H1 (cell line): ENCODE measurements around the gene ADGRL4. TPM values are rescaled to one million over a fixed set of nuclear protein-coding genes. Genes with fewer than 3 reads are reported as not detected.

Experiments
- CTCF ChIA-PET: fragments of 300-600 bp; sonication (Branson Sonifier 250); formaldehyde crosslinking; loops from one replicate; lab custom pipeline; 2021; ENCODE audit not compliant: partially characterized antibody; lab: Charles Lee
- POLR2A ChIA-PET: fragments of 300-600 bp; sonication (Branson Sonifier 250); formaldehyde crosslinking; loops from one replicate; lab custom pipeline; 2021; ENCODE audit warnings: inconsistent platforms; ENCODE audit not compliant: partially characterized antibody; lab: Charles Lee
- DNase-seq, 2 experiments: peaks; one replicate each; pipeline versions ENCODE4 v3.0.0 to v3.0.0-alpha.2; 2010 to 2022; ENCODE audit warnings: low spot score in 2 of 2, low read depth in 1 of 2, mixed read lengths in 1 of 2
- FAIRE-seq: peaks from 2 replicates; lab custom pipeline; 2011; peaks lifted over from hg19 to GRCh38; lab: Jason Lieb, UNC
- H2AFZ ChIP-seq: 2 replicates; pipeline ENCODE4 v1.8.1; 2012; ENCODE audit warnings: low read length, inconsistent platforms
- H2AK5ac ChIP-seq: 2 replicates; pipeline ENCODE4 v1.6.1; 2013; ENCODE audit warnings: low read depth, low read length
- H2BK120ac ChIP-seq: replicated peaks from 2 replicates; pipeline ENCODE3; 2013; ENCODE audit warnings: low read depth, low read length, inconsistent platforms
- H2BK12ac ChIP-seq: 2 replicates; pipeline ENCODE4 v1.6.1; 2013; ENCODE audit warnings: low read depth, low read length
- H2BK15ac ChIP-seq: 2 replicates; pipeline ENCODE4 v1.6.1; 2013; ENCODE audit warnings: low read length
- H2BK20ac ChIP-seq: 2 replicates; pipeline ENCODE4 v1.6.1; 2013; ENCODE audit warnings: low read length
- H2BK5ac ChIP-seq: 2 replicates; pipeline ENCODE4 v1.6.1; 2013; ENCODE audit warnings: low read depth, low read length
- H3K14ac ChIP-seq: 2 replicates; pipeline ENCODE4 v1.6.1; 2013; ENCODE audit warnings: inconsistent platforms; ENCODE audit not compliant: insufficient read length
- H3K18ac ChIP-seq: 2 replicates; pipeline ENCODE4 v1.6.1; 2013; ENCODE audit warnings: low read length; ENCODE audit errors: extremely low read depth
- H3K23ac ChIP-seq: 2 replicates; pipeline ENCODE4 v1.6.1; 2013; ENCODE audit warnings: inconsistent platforms; ENCODE audit not compliant: insufficient read length
- H3K23me2 ChIP-seq: 2 replicates; pipeline ENCODE4 v1.6.1; 2013; ENCODE audit warnings: low read depth, low read length
- H3K27ac ChIP-seq: 2 replicates; pipeline ENCODE4 v1.6.1; 2011; ENCODE audit warnings: low read depth, low read length, inconsistent platforms
- H3K27me3 ChIP-seq, 4 experiments: replicated peaks in 1 of 4; 1 replicate in 1 of 4; 2 replicates in 3 of 4; pipeline versions ENCODE4 v1.6.1 to v1.8.1; 2011 to 2013; ENCODE audit warnings: low read length in 3 of 4, mild to moderate bottlenecking in 3 of 4, inconsistent platforms in 2 of 4, mixed read lengths in 2 of 4, moderate library complexity in 1 of 4; ENCODE audit not compliant: control insufficient read depth in 3 of 4, insufficient read depth in 3 of 4; ENCODE audit errors: extremely low read depth in 1 of 4
- H3K36me3 ChIP-seq, 4 experiments: 2 replicates each; pipeline versions ENCODE4 v1.6.1 to v1.8.1; 2011 to 2013; ENCODE audit warnings: mild to moderate bottlenecking in 4 of 4, low read length in 3 of 4, moderate library complexity in 2 of 4, control low read depth in 1 of 4, inconsistent platforms in 1 of 4; ENCODE audit not compliant: insufficient read depth in 4 of 4, control insufficient read depth in 2 of 4
- H3K4ac ChIP-seq: replicated peaks from 2 replicates; pipeline ENCODE3; 2013; ENCODE audit warnings: low read length, low read depth, mixed read lengths, inconsistent platforms; ENCODE audit not compliant: insufficient read length
- H3K4me1 ChIP-seq, 4 experiments: replicated peaks in 1 of 4; 1 replicate in 1 of 4; 2 replicates in 3 of 4; pipeline versions ENCODE4 v1.6.1 to v1.8.1; 2011 to 2013; ENCODE audit warnings: low read length in 3 of 4, inconsistent platforms in 2 of 4, mixed read lengths in 1 of 4; ENCODE audit not compliant: insufficient read depth in 4 of 4, control insufficient read depth in 3 of 4
- H3K4me2 ChIP-seq, 2 experiments: 2 replicates each; pipeline versions ENCODE4 v1.6.1 to v1.8.1; 2011 to 2013; ENCODE audit warnings: low read depth in 2 of 2, low read length in 2 of 2, control low read depth in 1 of 2, inconsistent platforms in 1 of 2, mild to moderate bottlenecking in 1 of 2; ENCODE audit not compliant: insufficient read depth in 1 of 2
- H3K4me3 ChIP-seq, 4 experiments: fragments of 200-600, 300-600 bp in 1 of 4; sonication (generic), shearing (Covaris generic), sonication (Bioruptor Twin) in 1 of 4; 2 replicates each; pipeline versions ENCODE4 v1.5.1 to v1.8.1; 2011 to 2016; ENCODE audit warnings: low read length in 4 of 4, low read depth in 3 of 4, control low read depth in 2 of 4, inconsistent platforms in 2 of 4, mild to moderate bottlenecking in 2 of 4, mixed read lengths in 1 of 4, moderate library complexity in 1 of 4; ENCODE audit not compliant: insufficient read depth in 2 of 4; ENCODE audit errors: extremely low read depth in 1 of 4
- H3K56ac ChIP-seq: replicated peaks from 2 replicates; pipeline ENCODE3; 2013; ENCODE audit warnings: low read depth, mild to moderate bottlenecking, mixed read lengths, low read length, inconsistent platforms; ENCODE audit not compliant: insufficient read length
- H3K79me1 ChIP-seq: 2 replicates; pipeline ENCODE4 v1.6.1; 2013; ENCODE audit warnings: low read depth, low read length, control low read depth
- H3K79me2 ChIP-seq, 2 experiments: 2 replicates each; pipeline versions ENCODE4 v1.6.1 to v1.8.1; 2012 to 2013; ENCODE audit warnings: low read length in 2 of 2, mild to moderate bottlenecking in 2 of 2, inconsistent platforms in 1 of 2; ENCODE audit not compliant: insufficient read depth in 2 of 2, control insufficient read depth in 1 of 2
- H3K9ac ChIP-seq, 4 experiments: replicated peaks in 1 of 4; 1 replicate in 1 of 4; 2 replicates in 3 of 4; pipeline versions ENCODE4 v1.6.1 to v1.8.1; 2011 to 2013; ENCODE audit warnings: low read depth in 3 of 4, low read length in 3 of 4, control low read depth in 2 of 4, mild to moderate bottlenecking in 2 of 4, moderate library complexity in 2 of 4, inconsistent platforms in 1 of 4; ENCODE audit errors: extremely low read depth in 1 of 4
- H3K9me3 ChIP-seq, 2 experiments: 2 replicates each; pipeline versions ENCODE4 v1.6.1 to v1.8.1; 2012 to 2013; ENCODE audit warnings: mild to moderate bottlenecking in 2 of 2, moderate library complexity in 2 of 2, control low read depth in 1 of 2, inconsistent platforms in 1 of 2, low read depth in 1 of 2, low read length in 1 of 2, mixed read lengths in 1 of 2; ENCODE audit not compliant: insufficient read depth in 2 of 2
- H4K20me1 ChIP-seq, 2 experiments: replicated peaks in 1 of 2; 2 replicates each; pipeline versions ENCODE3 to v1.8.1; 2011 to 2013; ENCODE audit warnings: inconsistent platforms in 2 of 2, low read length in 2 of 2, mild to moderate bottlenecking in 1 of 2; ENCODE audit not compliant: insufficient read depth in 2 of 2, control insufficient read depth in 1 of 2
- H4K5ac ChIP-seq: 2 replicates; pipeline ENCODE4 v1.6.1; 2013; ENCODE audit warnings: low read length, low read depth, mixed read lengths, inconsistent platforms; ENCODE audit not compliant: insufficient read length
- H4K8ac ChIP-seq: 2 replicates; pipeline ENCODE4 v1.8.0; 2013; ENCODE audit warnings: mild to moderate bottlenecking, moderate library complexity, low read length, inconsistent platforms; ENCODE audit not compliant: insufficient read depth; ENCODE audit errors: extremely low read depth
- H4K91ac ChIP-seq: replicated peaks from 2 replicates; pipeline ENCODE3; 2013; ENCODE audit warnings: low read length, mixed read lengths, inconsistent platforms; ENCODE audit not compliant: insufficient read length
- RAD21 ChIP-seq, 2 experiments: IDR thresholded peaks in 1 of 2; conservative IDR thresholded peaks in 1 of 2; 2 replicates each; pipeline ENCODE4 v1.6.1; 2011; ENCODE audit warnings: low read depth in 2 of 2, low read length in 2 of 2, improper control_type of control experiment in 1 of 2, inconsistent platforms in 1 of 2, mild to moderate bottlenecking in 1 of 2, moderate library complexity in 1 of 2
- RFX5 ChIP-seq: IDR thresholded peaks from 2 replicates; pipeline ENCODE4 v1.6.1; 2011; ENCODE audit warnings: low read depth, low read length, improper control_type of control experiment, borderline replicate concordance
- SP1 ChIP-seq: IDR thresholded peaks from 2 replicates; pipeline ENCODE4 v1.6.1; 2011; ENCODE audit warnings: low read depth, low read length
- TAF1 ChIP-seq: IDR thresholded peaks from 2 replicates; pipeline ENCODE4 v1.6.1; 2011; ENCODE audit warnings: mild to moderate bottlenecking, low read depth, low read length
- WGBS, 2 experiments: shearing (Covaris generic) in 1 of 2; methylation state at CpG; one replicate each; pipeline versions ENCODE4 v1.1.6 to v1.1.7; 2013 to 2015; ENCODE audit warnings: low lambda C conversion rate in 2 of 2, mixed read lengths in 2 of 2, inconsistent platforms in 1 of 2, low coverage in 1 of 2, missing lambda C conversion rate in 1 of 2; ENCODE audit not compliant: insufficient replicate concordance in 2 of 2, insufficient coverage in 1 of 2, insufficient read length in 1 of 2; ENCODE audit errors: extremely low coverage in 1 of 2, missing lambda C conversion rate in 1 of 2; 5-methylcytosine and 5-hydroxymethylcytosine counted together
- polyA plus RNA-seq, 7 experiments: library from polyadenylated mRNA; depleted of rRNA in 3 of 7; stranded (reverse) in 5 of 7; unstranded in 2 of 7; fragments of >200 nt in 5 of 7; fragments of 200-250 nt in 2 of 7; gene quantifications; 1 replicate in 5 of 7; 2 replicates in 1 of 7; 4 replicates in 1 of 7; pipeline versions ENCODE4 v1.2.1 to v1.2.3, GENCODE V29; 2011 to 2013; ENCODE audit warnings: missing spikeins in 2 of 7, mixed read lengths in 2 of 7
- total RNA-seq: library from RNA; stranded (reverse); fragmentation: NEBNext Ultra II Directional; extraction: Animal tissue kit (Norgen Biotek cat#: 25700); gene quantifications from 2 replicates; pipeline ENCODE4 v1.2.1, GENCODE V29; 2021

Gene ADGRL4
- total and polyA plus RNA-seq, 2 of the 8 experiments (the other 6 are each of a cell fraction or from before 2014, with no cell fraction given) = 0.60 to 0.97 TPM

DNA sequence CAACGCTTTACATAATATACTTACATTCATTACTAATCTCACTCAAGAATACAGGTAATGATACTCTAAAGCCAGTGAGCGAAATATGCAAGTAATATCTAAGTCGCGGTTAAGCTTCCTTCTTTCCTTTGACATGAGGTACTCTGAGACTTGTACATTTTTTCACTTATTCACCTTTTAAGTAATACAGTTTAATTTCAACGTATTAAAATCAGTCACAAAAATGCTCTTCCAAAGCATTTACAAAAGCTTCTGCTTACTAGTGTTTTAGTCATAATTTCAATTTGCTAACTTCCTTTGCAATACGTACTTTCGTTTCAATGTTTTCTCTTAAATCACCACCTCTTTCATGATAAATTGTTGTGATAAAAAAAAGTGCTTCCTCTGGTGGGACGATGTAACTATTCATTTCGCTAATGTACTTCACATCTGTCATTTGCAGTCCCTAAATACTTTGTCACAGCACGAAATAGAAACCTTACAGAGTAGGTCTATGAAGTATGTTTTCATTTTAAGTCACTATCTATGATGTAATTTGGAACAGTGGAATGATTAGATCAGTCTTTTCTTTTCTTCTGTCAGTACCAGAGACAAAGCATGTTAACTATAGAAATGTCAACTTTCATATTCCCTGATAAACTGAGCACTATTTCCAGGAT lies 34.0 kb upstream of the ADGRL4 start:
- Histone ChIP-seq H2AK5ac (no peak overlapping the region), H2BK5ac (no peak overlapping the region), H4K91ac (no peak overlapping the region), H2BK120ac (no peak overlapping the region), H4K5ac (no peak overlapping the region), H3K14ac (no peak overlapping the region), H2AFZ (no peak overlapping the region), H3K9ac (no peak overlapping the region), H3K18ac (no peak overlapping the region), H3K23ac (no peak overlapping the region), H3K27me3 (no peaks in the 10 kb centered on the region), H3K4ac (no peak overlapping the region), H3K27ac (no peak overlapping the region), H2BK12ac (no peak overlapping the region), H3K23me2 (no peaks in the 10 kb centered on the region; the same call in 1 of the 2 replicates), H3K4me1 (no peaks in the 10 kb centered on the region), H2BK20ac (no peak overlapping the region), H3K79me2 (no peaks in the 10 kb centered on the region), H4K20me1 (no peaks in the 10 kb centered on the region), H4K8ac (no peak overlapping the region), H3K56ac (no peak overlapping the region), H3K36me3 (peaks cover 0 to 8% (median 0%) of the 10 kb centered on the region in 4 experiments; a peak in 2 of 8 replicates), H3K4me3 (no peak overlapping the region), H3K79me1 (no peaks in the 10 kb centered on the region), H3K4me2 (no peak overlapping the region), H3K9me3 (peaks cover 16 to 17% of the 10 kb centered on the region in 2 experiments), H2BK15ac (no peak overlapping the region)
- CTCF ChIA-PET = no interaction called here
- POLR2A ChIA-PET = no interaction called here
- DNase-seq (no peak), FAIRE-seq (no peak)
- TF ChIP-seq TAF1 = no peak
- no peak for TF ChIP-seq RAD21 (IDR thresholded peaks at IDR 0.05 in 1 of 2, conservative IDR thresholded peaks at IDR 0.05 in 1 of 2; ENCODE audit: low read depth in 2 of 2, low read length in 2 of 2)
- TF ChIP-seq RFX5 = no peak
- TF ChIP-seq SP1 = no peak
- 91 to 100% methylated on average over 1 to 10 of the region's 10 CpGs for WGBS, 2 experiments
